PC-3 (cell line): ENCODE data around the gene KCTD10. TPM values are rescaled to one million over a fixed set of nuclear protein-coding genes. Genes with fewer than 3 reads are reported as not detected.

Source experiments
- ATAC-seq: fragments of 200-7000 bp; cut with Tn5 transposase; 2 replicates; pipeline ENCODE4 v1.9.1; 2020; ENCODE audit warnings: mild to moderate bottlenecking, moderate library complexity
- BruUV-seq: library from RNA; stranded (reverse); fragments of 400-500 nt; replicated peaks from 2 replicates; lab custom pipeline; 2021; lab: Mats Ljungman, UMichigan
- CTCF ChIA-PET: fragments of 300-600 bp; sonication (Branson Sonifier 250); formaldehyde crosslinking; loops from one replicate; lab custom pipeline; 2022; ENCODE audit warnings: antibody characterized with exemption; lab: Charles Lee
- POLR2A ChIA-PET: fragments of 300-600 bp; sonication (Branson Sonifier 250); formaldehyde crosslinking; loops from one replicate; lab custom pipeline; 2022; ENCODE audit warnings: antibody characterized with exemption; ENCODE audit not compliant: unreplicated experiment; lab: Charles Lee
- DNase-seq: peaks from one replicate; pipeline ENCODE4 v3.0.0-alpha.2; 2015
- H2AFZ ChIP-seq: fragments of 300-600 bp; sonication (generic); 2 replicates; pipeline ENCODE4 v1.6.0; 2016; ENCODE audit warnings: antibody characterized with exemption, low read length
- H3F3A ChIP-seq: fragments of 300-600 bp; sonication (generic); one replicate; pipeline ENCODE4 v1.6.0; 2017; ENCODE audit warnings: antibody characterized with exemption, low read length, control low read depth, mild to moderate bottlenecking; ENCODE audit not compliant: unreplicated experiment
- H3K27ac ChIP-seq: fragments of 300-600 bp; sonication (generic); 2 replicates; pipeline ENCODE4 v1.5.1; 2016; ENCODE audit warnings: mild to moderate bottlenecking, low read length
- H3K27me3 ChIP-seq: fragments of 300-600 bp; sonication (generic); 2 replicates; pipeline ENCODE4 v1.6.1; 2016; ENCODE audit warnings: low read length, mixed read lengths
- H3K36me3 ChIP-seq: fragments of 300-600 bp; sonication (generic); 2 replicates; pipeline ENCODE4 v1.6.1; 2016; ENCODE audit warnings: low read depth, mixed run types, low read length, mixed read lengths
- H3K4me1 ChIP-seq: fragments of 300-600 bp; sonication (generic); 2 replicates; pipeline ENCODE4 v1.5.1; 2016; ENCODE audit warnings: low read length; ENCODE audit not compliant: insufficient read depth
- H3K4me2 ChIP-seq: fragments of 300-600 bp; sonication (generic); 2 replicates; pipeline ENCODE4 v1.6.0; 2016; ENCODE audit warnings: low read length
- H3K4me3 ChIP-seq: fragments of 300-600 bp; sonication (generic); 2 replicates; pipeline ENCODE4 v1.5.1; 2016; ENCODE audit warnings: mild to moderate bottlenecking, low read length, mixed read lengths
- H3K79me2 ChIP-seq: fragments of 300-600 bp; sonication (generic); 2 replicates; pipeline ENCODE4 v1.6.1; 2017; ENCODE audit warnings: low read length, mixed read lengths
- H3K9ac ChIP-seq: fragments of 300-600 bp; sonication (generic); 2 replicates; pipeline ENCODE4 v1.6.0; 2016; ENCODE audit warnings: mild to moderate bottlenecking, low read length
- H3K9me2 ChIP-seq: fragments of 300-600 bp; sonication (generic); replicated peaks from 2 replicates; pipeline ENCODE4 v1.6.1; 2016; ENCODE audit warnings: mixed run types, low read length, mixed read lengths
- H3K9me3 ChIP-seq: fragments of 300-600 bp; sonication (generic); 2 replicates; pipeline ENCODE4 v1.6.1; 2016; ENCODE audit warnings: low read length, mixed read lengths
- H4K20me1 ChIP-seq: fragments of 300-600 bp; sonication (generic); 2 replicates; pipeline ENCODE4 v1.6.1; 2016; ENCODE audit warnings: low read length, mixed read lengths
- CTCF ChIP-seq: fragments of 300-600 bp; sonication (generic); conservative IDR thresholded peaks from 2 replicates; pipeline ENCODE4 v1.5.1; 2017; ENCODE audit warnings: antibody characterized with exemption, low read depth, mild to moderate bottlenecking, low read length
- EZH2 ChIP-seq: fragments of 300-600 bp; sonication (generic); IDR thresholded peaks from one replicate; pipeline ENCODE4 v1.6.1; 2017; ENCODE audit warnings: antibody characterized with exemption, mild to moderate bottlenecking, low read length; ENCODE audit not compliant: unreplicated experiment
- EZH2phosphoT487 ChIP-seq: fragments of 300-600 bp; sonication (generic); IDR thresholded peaks from 2 replicates; pipeline ENCODE4 v1.6.1; 2018; ENCODE audit warnings: mild to moderate bottlenecking, antibody characterized with exemption, low read length, borderline replicate concordance
- intact Hi-C: fragments of 100-400 bp; cut with micrococcal nuclease; formaldehyde crosslinking; loops from 2 replicates; pipeline ENCODE4 v1.9.0; 2023
- total RNA-seq: library from RNA; depleted of rRNA; stranded (reverse); fragments of >200 nt; gene quantifications from 2 replicates; pipeline ENCODE4 v1.2.3, GENCODE V29; 2014

Gene KCTD10
- total RNA-seq, 1 experiment from 2014 or later = 42.3 TPM

DNA sequence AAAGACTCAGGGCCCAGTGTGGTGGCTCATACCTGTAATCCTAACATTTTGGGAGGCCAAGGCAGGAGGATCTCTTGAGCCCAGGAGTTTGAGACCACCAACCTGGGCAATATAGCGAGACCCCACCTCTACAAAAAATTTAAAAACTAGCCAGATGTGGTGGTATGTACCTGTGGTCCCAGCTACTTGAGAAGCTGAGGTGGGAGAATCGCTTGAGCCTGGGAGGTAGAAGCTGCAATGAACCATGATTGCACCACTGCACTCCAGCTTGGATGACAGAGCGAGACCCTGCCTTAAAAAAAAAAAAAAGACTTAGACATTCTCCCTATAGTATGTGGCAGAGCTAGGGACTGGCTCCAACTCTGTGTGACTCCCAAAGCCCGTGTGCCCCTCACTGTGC is 3.3 kb upstream of the KCTD10 start:
- no peaks in the 10 kb centered on the region for H3K9me2 ChIP-seq
- DNase-seq (no peak), ATAC-seq (no peak)
- H3K27ac ChIP-seq = no peak overlapping the region
- peaks cover 15% of the 10 kb centered on the region for H3K36me3 ChIP-seq
- intact Hi-C loops = no loop called here
- no peaks in the 10 kb centered on the region for H3K27me3 ChIP-seq
- H3K9ac ChIP-seq = no peak overlapping the region
- POLR2A ChIA-PET = no interaction called here
- no TSS peak for BruUV-seq
- CTCF ChIA-PET = interaction anchor here (0.6 kb wide), 1 partner anchor 47 kb away, joined by 3 read pairs; no protein-coding TSS in a partner anchor
- H4K20me1 ChIP-seq = no peaks in the 10 kb centered on the region
- no peak overlapping the region for H3K4me2 ChIP-seq
- H3F3A ChIP-seq = no peaks in the 10 kb centered on the region
- peaks cover 44% of the 10 kb centered on the region for H3K79me2 ChIP-seq
- no peak overlapping the region for H2AFZ ChIP-seq
- no peak for TF ChIP-seq CTCF
- TF ChIP-seq EZH2phosphoT487 = no peak
- no peak for TF ChIP-seq EZH2
- no peak overlapping the region for H3K4me3 ChIP-seq
- H3K9me3 ChIP-seq = no peaks in the 10 kb centered on the region
- H3K4me1 ChIP-seq = peaks cover 25% of the 10 kb centered on the region

DNA sequence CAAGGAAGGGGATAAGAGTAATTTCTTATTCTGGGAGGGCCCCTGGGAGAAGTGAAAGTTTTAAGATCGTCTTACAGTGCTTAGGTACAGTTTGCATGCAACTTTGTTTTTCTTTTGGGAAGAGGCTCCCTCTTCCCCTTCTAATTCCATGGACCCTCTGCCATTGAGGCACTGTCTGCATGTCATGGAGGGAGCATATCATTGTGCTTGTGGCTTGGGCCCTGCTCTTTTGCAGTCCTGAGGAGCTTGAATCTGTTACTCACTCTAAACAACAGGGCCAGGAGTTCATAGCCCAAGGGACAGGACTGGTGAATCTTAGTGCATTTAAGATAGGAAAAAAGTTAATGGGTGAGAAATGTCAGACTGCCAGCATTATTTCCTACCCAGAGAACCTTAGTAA is 2.7 kb upstream of the KCTD10 start:
- ChIA-PET CTCF (no interaction called here), POLR2A (no interaction called here)
- intact Hi-C loops = no loop called here

More for the DNA sequence above, 2.7 kb upstream of the KCTD10 start:
- no peaks in the 10 kb centered on the region for H4K20me1 ChIP-seq
- no TSS peak for BruUV-seq
- peaks cover 49% of the 10 kb centered on the region for H3K79me2 ChIP-seq
- no peak overlapping the region for H3K4me3 ChIP-seq
- no peak overlapping the region for H3K27ac ChIP-seq
- peaks cover 10% of the 10 kb centered on the region; the same call in 1 of the 2 replicates for H3K36me3 ChIP-seq
- TF ChIP-seq EZH2 (no peak), EZH2phosphoT487 (no peak), CTCF (no peak)
- no peaks in the 10 kb centered on the region for H3K9me2 ChIP-seq
- DNase-seq (no peak), ATAC-seq (no peak)
- H3F3A ChIP-seq = no peaks in the 10 kb centered on the region
- no peak overlapping the region for H3K4me2 ChIP-seq
- peaks cover 26% of the 10 kb centered on the region for H3K4me1 ChIP-seq
- H3K9ac ChIP-seq = no peak overlapping the region
- H2AFZ ChIP-seq = no peak overlapping the region
- H3K27me3 ChIP-seq = no peaks in the 10 kb centered on the region
- no peaks in the 10 kb centered on the region for H3K9me3 ChIP-seq
